IMR-90 (cell line): ENCODE measurements around the gene EIF3M. TPM values are rescaled to one million over a fixed set of nuclear protein-coding genes. Genes with fewer than 3 reads are reported as not detected.

Source experiments
- ATAC-seq: fragments of 200-7000 bp; cut with Tn5 transposase; 2 replicates; pipeline ENCODE4 v1.9.1; 2020; ENCODE audit warnings: low read depth, mild to moderate bottlenecking, moderate library complexity
- BruUV-seq: library from RNA; stranded (reverse); fragments of 400-500 nt; replicated peaks from 2 replicates; lab custom pipeline; 2021; lab: Mats Ljungman, UMichigan
- CTCF ChIA-PET: fragments of 300-600 bp; formaldehyde crosslinking; extraction: SDS; loops from one replicate; lab custom pipeline; 2021; ENCODE audit warnings: antibody characterized with exemption; lab: Yijun Ruan, JAX
- POLR2A ChIA-PET: fragments of 300-600 bp; sonication (Branson Sonifier 250); formaldehyde crosslinking; loops from one replicate; lab custom pipeline; 2022; ENCODE audit warnings: antibody characterized with exemption; ENCODE audit not compliant: unreplicated experiment; lab: Charles Lee
- DNase-seq: peaks from one replicate; pipeline ENCODE4 v3.0.0; 2013
- H2AFZ ChIP-seq: replicated peaks from 2 replicates; pipeline ENCODE3; 2013; ENCODE audit warnings: low read length, mild to moderate bottlenecking; ENCODE audit not compliant: poor library complexity
- H2AK5ac ChIP-seq: 2 replicates; pipeline ENCODE4 v1.6.1; 2013; ENCODE audit warnings: low read depth, low read length, inconsistent platforms
- H2AK9ac ChIP-seq: replicated peaks from 2 replicates; pipeline ENCODE3; 2013; ENCODE audit warnings: mild to moderate bottlenecking, low read depth, low read length, moderate library complexity; ENCODE audit not compliant: poor library complexity
- H2BK120ac ChIP-seq: 2 replicates; pipeline ENCODE4 v1.6.1; 2013; ENCODE audit warnings: low read depth, low read length, inconsistent platforms
- H2BK15ac ChIP-seq: 3 replicates; pipeline ENCODE4 v1.6.1; 2013; ENCODE audit warnings: low read depth, low read length, inconsistent platforms
- H2BK20ac ChIP-seq: 2 replicates; pipeline ENCODE4 v1.6.1; 2013; ENCODE audit warnings: low read depth, mild to moderate bottlenecking, inconsistent platforms, low read length, moderate library complexity
- H2BK5ac ChIP-seq: 2 replicates; pipeline ENCODE4 v1.6.1; 2013; ENCODE audit warnings: mild to moderate bottlenecking, low read depth, low read length, inconsistent platforms; ENCODE audit not compliant: poor library complexity, severe bottlenecking
- H3K14ac ChIP-seq: replicated peaks from 2 replicates; pipeline ENCODE4 v1.6.1; 2013; ENCODE audit warnings: low read depth, low read length, inconsistent platforms
- H3K18ac ChIP-seq: 2 replicates; pipeline ENCODE4 v1.6.1; 2013; ENCODE audit warnings: low read depth, low read length, control low read depth
- H3K23ac ChIP-seq: 2 replicates; pipeline ENCODE4 v1.6.1; 2013; ENCODE audit warnings: low read depth, low read length, inconsistent platforms
- H3K27ac ChIP-seq: 2 replicates; pipeline ENCODE4 v1.5.1; 2013; ENCODE audit warnings: mild to moderate bottlenecking, control low read depth, low read length; ENCODE audit not compliant: insufficient read depth
- H3K27me3 ChIP-seq: 2 replicates; pipeline ENCODE4 v1.6.1; 2013; ENCODE audit warnings: low read length; ENCODE audit not compliant: control insufficient read depth, insufficient read depth
- H3K36me3 ChIP-seq: 2 replicates; pipeline ENCODE4 v1.6.1; 2013; ENCODE audit warnings: low read length, mixed read lengths; ENCODE audit not compliant: control insufficient read depth, insufficient read depth
- H3K4ac ChIP-seq: 2 replicates; pipeline ENCODE4 v1.6.1; 2013; ENCODE audit warnings: low read depth, low read length, inconsistent platforms
- H3K4me1 ChIP-seq: 2 replicates; pipeline ENCODE4 v1.6.1; 2013; ENCODE audit warnings: low read length, mixed read lengths; ENCODE audit not compliant: control insufficient read depth, insufficient read depth
- H3K4me2 ChIP-seq: 2 replicates; pipeline ENCODE4 v1.6.1; 2013; ENCODE audit warnings: low read depth, mild to moderate bottlenecking, control low read depth, low read length, moderate library complexity
- H3K4me3 ChIP-seq: 2 replicates; pipeline ENCODE4 v1.5.1; 2013; ENCODE audit warnings: low read depth, mild to moderate bottlenecking, control low read depth, low read length, moderate library complexity; ENCODE audit not compliant: insufficient read depth
- H3K56ac ChIP-seq: 2 replicates; pipeline ENCODE4 v1.6.1; 2013; ENCODE audit warnings: low read length, inconsistent platforms; ENCODE audit not compliant: insufficient read depth; ENCODE audit errors: extremely low read depth
- H3K79me1 ChIP-seq, 2 experiments: 2 replicates each; pipeline ENCODE4 v1.6.1; 2013; ENCODE audit warnings: low read length in 2 of 2, inconsistent platforms in 1 of 2, low read depth in 1 of 2
- H3K9ac ChIP-seq: 2 replicates; pipeline ENCODE4 v1.6.1; 2013; ENCODE audit warnings: low read depth, low read length, control low read depth
- H3K9me1 ChIP-seq: 2 replicates; pipeline ENCODE4 v1.6.1; 2013; ENCODE audit warnings: low read length, inconsistent platforms; ENCODE audit not compliant: insufficient read depth
- H3K9me3 ChIP-seq: 2 replicates; pipeline ENCODE4 v1.6.1; 2013; ENCODE audit warnings: low read length; ENCODE audit not compliant: control insufficient read depth, insufficient read depth
- H4K20me1 ChIP-seq: 2 replicates; pipeline ENCODE4 v1.6.1; 2013; ENCODE audit warnings: low read length, inconsistent platforms; ENCODE audit not compliant: insufficient read depth
- H4K5ac ChIP-seq: 2 replicates; pipeline ENCODE4 v1.6.1; 2013; ENCODE audit warnings: mild to moderate bottlenecking, low read depth, low read length, control low read depth
- H4K8ac ChIP-seq, 2 experiments: 2 replicates each; pipeline ENCODE4 v1.6.1; 2013; ENCODE audit warnings: low read depth in 2 of 2, low read length in 2 of 2, control low read depth in 1 of 2, inconsistent platforms in 1 of 2
- H4K91ac ChIP-seq: 2 replicates; pipeline ENCODE4 v1.6.1; 2013; ENCODE audit warnings: low read depth, low read length, inconsistent platforms; ENCODE audit not compliant: insufficient read depth
- BHLHE40 ChIP-seq: fragments of 150-350 bp; IDR thresholded peaks from 2 replicates; pipeline ENCODE4 v1.6.1; 2016; ENCODE audit warnings: mild to moderate bottlenecking, low read depth, low read length
- CEBPB ChIP-seq: IDR thresholded peaks from 2 replicates; pipeline ENCODE4 v1.6.1; 2012; ENCODE audit warnings: low read depth, low read length, improper control_type of control experiment
- CHD1 ChIP-seq: IDR thresholded peaks from 2 replicates; pipeline ENCODE4 v1.6.1; 2012; ENCODE audit warnings: low read depth, low read length, improper control_type of control experiment
- ELK1 ChIP-seq: fragments of 150-350 bp; IDR thresholded peaks from 2 replicates; pipeline ENCODE4 v1.6.1; 2016; ENCODE audit warnings: low read depth, mild to moderate bottlenecking, low read length, moderate library complexity, borderline replicate concordance
- FOS ChIP-seq: fragments of 150-350 bp; IDR thresholded peaks from 2 replicates; pipeline ENCODE4 v1.6.1; 2016; ENCODE audit warnings: low read depth, low read length
- MAFK ChIP-seq: IDR thresholded peaks from 2 replicates; pipeline ENCODE4 v1.6.1; 2012; ENCODE audit warnings: low read depth, low read length, improper control_type of control experiment
- MAZ ChIP-seq: IDR thresholded peaks from 2 replicates; pipeline ENCODE4 v1.6.1; 2012; ENCODE audit warnings: low read depth, mild to moderate bottlenecking, low read length, improper control_type of control experiment, moderate library complexity, borderline replicate concordance
- MXI1 ChIP-seq: IDR thresholded peaks from 2 replicates; pipeline ENCODE4 v1.6.1; 2012; ENCODE audit warnings: low read depth, mild to moderate bottlenecking, low read length, moderate library complexity, borderline replicate concordance
- NFE2L2 ChIP-seq: fragments of 150-350 bp; IDR thresholded peaks from 2 replicates; pipeline ENCODE4 v1.6.1; 2016; ENCODE audit warnings: low read depth, mild to moderate bottlenecking, low read length
- POLR2A ChIP-seq: IDR thresholded peaks from 2 replicates; pipeline ENCODE4 v1.6.1; 2012; ENCODE audit warnings: mild to moderate bottlenecking, low read depth, low read length
- RAD21 ChIP-seq: IDR thresholded peaks from 2 replicates; pipeline ENCODE4 v1.6.1; 2012; ENCODE audit warnings: low read length, improper control_type of control experiment
- RCOR1 ChIP-seq: IDR thresholded peaks from 2 replicates; pipeline ENCODE4 v1.6.1; 2012; ENCODE audit warnings: mild to moderate bottlenecking, low read length, improper control_type of control experiment; ENCODE audit not compliant: insufficient replicate concordance
- RFX5 ChIP-seq: IDR thresholded peaks from 2 replicates; pipeline ENCODE4 v1.8.0; 2012; ENCODE audit warnings: low read depth, mild to moderate bottlenecking, low read length, moderate library complexity
- SMC3 ChIP-seq: fragments of 150-350 bp; IDR thresholded peaks from 2 replicates; pipeline ENCODE4 v1.6.1; 2016; ENCODE audit warnings: low read depth, mild to moderate bottlenecking, antibody characterized with exemption, low read length, moderate library complexity
- USF2 ChIP-seq: fragments of 150-350 bp; IDR thresholded peaks from 2 replicates; pipeline ENCODE4 v1.6.1; 2017; ENCODE audit warnings: mild to moderate bottlenecking, antibody characterized with exemption, low read length, low read depth
- WGBS, 2 experiments: methylation state at CpG; one replicate each; pipeline versions ENCODE4 v1.1.5 to v1.1.7; 2013; ENCODE audit warnings: missing lambda C conversion rate in 2 of 2; ENCODE audit not compliant: insufficient read length in 1 of 2; ENCODE audit errors: extremely low coverage in 2 of 2; 5-methylcytosine and 5-hydroxymethylcytosine counted together
- dilution Hi-C: fragments of 300-500 bp; cut with HindIII; formaldehyde crosslinking; loops from one replicate; pipeline ENCODE4 v1.14.3; 2018; ENCODE audit warnings: low sequenced_read_pairs; ENCODE audit not compliant: unreplicated experiment
- in situ Hi-C: fragments of 300-500 bp; cut with MboI; formaldehyde crosslinking; loops from 3 replicates; pipeline ENCODE4 v1.14.3; 2019; ENCODE audit warnings: low sequenced_read_pairs, inconsistent platforms, mixed read lengths
- intact Hi-C: fragments of 100-400 bp; cut with micrococcal nuclease; formaldehyde crosslinking; loops from 2 replicates; pipeline ENCODE4 v1.10.0; 2022
- polyA plus RNA-seq, 3 experiments: library from polyadenylated mRNA; depleted of rRNA; stranded (reverse); fragments of >200 nt; gene quantifications; 2 replicates each; pipeline ENCODE4 v1.2.3, GENCODE V29; 2012; ENCODE audit warnings: low replicate concordance in 1 of 3
- total RNA-seq: library from RNA; depleted of rRNA; stranded (reverse); fragments of >200 nt; gene quantifications from 2 replicates; pipeline ENCODE4 v1.2.3, GENCODE V29; 2012
- TF ChIP-seq, protein P1 (sequence below): conservative IDR thresholded peaks from 2 replicates; pipeline ENCODE4 v1.5.1; 2012; ENCODE audit warnings: mild to moderate bottlenecking, low read depth, low read length, improper control_type of control experiment

Gene EIF3M
- total and polyA plus RNA-seq, 2 of the 4 experiments (the other 2 are of a cell fraction), result 376 to 466 TPM

GRCh38 chr11:32602657-32603415 lies 19.2 kb downstream of the EIF3M start:
- no peak overlapping the region for H3K56ac ChIP-seq
- BruUV-seq, result no TSS peak
- H3K27ac ChIP-seq, result no peak overlapping the region
- H4K20me1 ChIP-seq, result no peaks in the 10 kb centered on the region
- ChIA-PET POLR2A (no interaction called here), CTCF (no interaction called here)
- H3K9ac ChIP-seq, result no peak overlapping the region
- peaks cover 3 to 5% of the 10 kb centered on the region in 2 experiments; a peak in 3 of 4 replicates for H3K79me1 ChIP-seq
- no peak overlapping the region for H2AK5ac ChIP-seq
- TF ChIP-seq BHLHE40 (no peak), ELK1 (no peak), RFX5 (no peak), POLR2A (no peak), FOS (no peak), MAFK (no peak), SMC3 (no peak), CHD1 (no peak), MAZ (no peak), RCOR1 (no peak), CEBPB (no peak), MXI1 (no peak), NFE2L2 (no peak), RAD21 (no peak), USF2 (no peak)
- TF ChIP-seq, protein P1, sequence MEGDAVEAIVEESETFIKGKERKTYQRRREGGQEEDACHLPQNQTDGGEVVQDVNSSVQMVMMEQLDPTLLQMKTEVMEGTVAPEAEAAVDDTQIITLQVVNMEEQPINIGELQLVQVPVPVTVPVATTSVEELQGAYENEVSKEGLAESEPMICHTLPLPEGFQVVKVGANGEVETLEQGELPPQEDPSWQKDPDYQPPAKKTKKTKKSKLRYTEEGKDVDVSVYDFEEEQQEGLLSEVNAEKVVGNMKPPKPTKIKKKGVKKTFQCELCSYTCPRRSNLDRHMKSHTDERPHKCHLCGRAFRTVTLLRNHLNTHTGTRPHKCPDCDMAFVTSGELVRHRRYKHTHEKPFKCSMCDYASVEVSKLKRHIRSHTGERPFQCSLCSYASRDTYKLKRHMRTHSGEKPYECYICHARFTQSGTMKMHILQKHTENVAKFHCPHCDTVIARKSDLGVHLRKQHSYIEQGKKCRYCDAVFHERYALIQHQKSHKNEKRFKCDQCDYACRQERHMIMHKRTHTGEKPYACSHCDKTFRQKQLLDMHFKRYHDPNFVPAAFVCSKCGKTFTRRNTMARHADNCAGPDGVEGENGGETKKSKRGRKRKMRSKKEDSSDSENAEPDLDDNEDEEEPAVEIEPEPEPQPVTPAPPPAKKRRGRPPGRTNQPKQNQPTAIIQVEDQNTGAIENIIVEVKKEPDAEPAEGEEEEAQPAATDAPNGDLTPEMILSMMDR, result no peak
- no peak overlapping the region for H4K8ac ChIP-seq
- no peak overlapping the region for H3K4ac ChIP-seq
- peak; percentile 67 for DNase-seq
- no peak overlapping the region for H3K4me3 ChIP-seq
- no peak overlapping the region for H2AK9ac ChIP-seq
- peaks cover 23% of the 10 kb centered on the region for H3K36me3 ChIP-seq
- no peaks in the 10 kb centered on the region for H3K27me3 ChIP-seq
- no peak overlapping the region for H4K5ac ChIP-seq
- peaks cover 2% of the 10 kb centered on the region; the same call in 1 of the 2 replicates for H3K4me1 ChIP-seq
- no peaks in the 10 kb centered on the region for H3K9me1 ChIP-seq
- H3K23ac ChIP-seq, result no peak overlapping the region
- intact Hi-C loops, result no loop called here
- H2BK20ac ChIP-seq, result no peak overlapping the region
- no peaks in the 10 kb centered on the region for H3K9me3 ChIP-seq
- no peak overlapping the region for H2BK120ac ChIP-seq
- in situ Hi-C loops, result no loop called here
- H2AFZ ChIP-seq, result no peak overlapping the region
- H2BK15ac ChIP-seq, result no peak overlapping the region
- no peak overlapping the region for H3K4me2 ChIP-seq
- H4K91ac ChIP-seq, result no peak overlapping the region
- WGBS, 2 experiments, result no CpG with 5 or more reads among the region's 4 CpGs
- peak; percentile 57 for ATAC-seq
- no peak overlapping the region for H3K14ac ChIP-seq
- dilution Hi-C loops, result no loop called here
- no peak overlapping the region for H3K18ac ChIP-seq
- H2BK5ac ChIP-seq, result no peak overlapping the region
